NCI-H1930 (cell line): ENCODE data around the gene IRAG1.

Experiments
- DNase-seq, 2 experiments: peaks; one replicate each; lab custom pipeline; 2025; lab: John Stamatoyannopoulos, UW

The IRAG1 gene

DNA sequence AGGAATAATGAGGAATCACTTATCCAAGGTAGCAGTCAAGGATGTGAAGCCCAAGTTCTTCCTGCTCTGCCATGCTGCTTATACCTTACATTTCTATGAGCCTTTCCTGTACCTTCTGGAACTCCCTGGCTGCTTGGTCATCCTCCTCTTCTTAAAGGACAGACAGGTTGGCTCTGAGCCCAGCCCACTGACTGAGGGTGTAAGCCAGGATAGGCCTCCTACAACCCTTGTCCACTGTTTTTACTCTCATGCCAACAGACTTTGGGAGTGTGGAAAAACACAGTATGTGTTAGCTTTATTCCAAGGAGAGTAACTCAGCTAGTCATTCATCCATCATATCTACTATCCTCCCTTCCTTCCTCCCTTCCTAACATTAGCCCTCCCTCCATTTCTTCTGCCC lies 47.5 kb downstream of the IRAG1 start:
- no peak for DNase-seq

- no peak for DNase-seq
These were observed 48.3 kb downstream of the IRAG1 start for GRCh38 chr11:10645212-10645795.
